GM18520 (cell line): Measurements from ENCODE around the gene PDK3.

Experiments
- ATAC-seq: cut with Tn5 transposase; IDR thresholded peaks from one replicate; pipeline ENCODE4 v1.9.1; 2021; ENCODE audit not compliant: unreplicated experiment

The PDK3 gene

DNA sequence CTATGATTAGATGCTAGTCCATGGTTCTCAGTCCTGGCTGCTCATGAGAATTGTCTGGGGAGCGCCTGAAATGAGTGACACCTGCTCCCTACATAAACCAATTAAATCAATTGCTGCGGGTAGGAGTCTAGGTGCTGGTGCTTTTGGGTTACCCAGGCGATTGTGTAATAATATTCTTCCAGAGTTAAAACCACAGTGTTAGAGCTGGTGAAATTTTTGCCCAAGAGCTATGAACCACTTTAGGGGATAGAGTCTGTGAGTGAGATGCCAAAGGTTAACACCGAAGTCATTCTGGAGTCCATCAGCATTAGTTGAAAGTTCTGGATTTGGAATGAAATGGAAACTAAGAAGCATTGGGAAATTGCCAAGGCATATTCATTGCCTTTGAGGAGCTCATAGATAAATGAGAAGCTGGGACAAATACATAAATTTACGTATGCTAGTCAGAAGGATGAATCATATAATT lies 15.3 kb downstream of the PDK3 start:
- peak; percentile 14 for ATAC-seq

DNA sequence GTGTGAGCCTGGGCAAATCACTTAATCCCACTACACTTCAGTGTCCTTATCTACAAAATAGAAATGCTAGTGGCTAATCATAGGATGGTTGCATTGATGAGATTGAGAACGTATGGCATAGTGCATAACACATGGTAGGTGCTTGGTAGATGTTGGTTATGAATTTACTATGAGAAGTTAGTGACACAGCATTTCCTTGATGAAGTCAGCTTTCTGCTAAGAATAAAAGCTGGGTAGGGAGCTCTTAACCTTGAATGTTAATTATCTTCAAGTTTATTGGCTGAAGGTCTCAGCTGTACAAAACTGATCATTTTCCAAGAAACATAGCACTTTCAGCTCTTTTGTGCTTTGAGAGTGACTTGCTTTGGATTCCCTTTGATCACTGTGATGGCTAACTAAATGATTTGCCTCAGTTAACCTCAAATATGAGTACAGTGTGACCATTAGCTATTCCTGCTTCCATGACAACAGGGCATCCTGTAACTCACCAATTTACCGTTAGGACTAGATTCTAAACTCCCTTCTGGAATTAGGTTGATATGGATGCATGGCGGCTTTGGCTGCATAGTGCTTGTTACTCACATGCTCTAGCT lies 17.8 kb downstream of the PDK3 start:
- ATAC-seq = no peak

DNA sequence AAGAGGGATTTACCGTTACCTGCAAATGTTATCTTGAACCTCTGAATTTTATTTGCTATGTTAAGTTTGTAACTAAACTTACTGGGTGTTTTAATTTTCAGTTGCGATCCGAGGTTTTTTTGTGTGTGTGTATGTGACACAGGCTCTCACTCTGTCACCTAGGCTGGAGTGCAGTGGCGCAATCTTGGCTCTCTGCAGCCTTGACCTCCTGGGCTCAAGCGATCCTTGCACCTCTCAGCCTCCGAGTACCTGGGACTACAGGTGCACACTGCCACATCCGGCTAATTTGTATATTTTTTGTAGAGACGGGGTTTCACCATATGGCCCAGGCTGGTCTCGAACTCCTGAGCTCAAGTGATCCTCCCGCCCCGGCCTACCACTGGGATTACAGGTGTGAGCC lies 18.5 kb downstream of the PDK3 start:
- ATAC-seq = no peak

- no peak for ATAC-seq
Observed at GRCh38 chrX:24485323-24485722, 20.2 kb downstream of the PDK3 start.

DNA sequence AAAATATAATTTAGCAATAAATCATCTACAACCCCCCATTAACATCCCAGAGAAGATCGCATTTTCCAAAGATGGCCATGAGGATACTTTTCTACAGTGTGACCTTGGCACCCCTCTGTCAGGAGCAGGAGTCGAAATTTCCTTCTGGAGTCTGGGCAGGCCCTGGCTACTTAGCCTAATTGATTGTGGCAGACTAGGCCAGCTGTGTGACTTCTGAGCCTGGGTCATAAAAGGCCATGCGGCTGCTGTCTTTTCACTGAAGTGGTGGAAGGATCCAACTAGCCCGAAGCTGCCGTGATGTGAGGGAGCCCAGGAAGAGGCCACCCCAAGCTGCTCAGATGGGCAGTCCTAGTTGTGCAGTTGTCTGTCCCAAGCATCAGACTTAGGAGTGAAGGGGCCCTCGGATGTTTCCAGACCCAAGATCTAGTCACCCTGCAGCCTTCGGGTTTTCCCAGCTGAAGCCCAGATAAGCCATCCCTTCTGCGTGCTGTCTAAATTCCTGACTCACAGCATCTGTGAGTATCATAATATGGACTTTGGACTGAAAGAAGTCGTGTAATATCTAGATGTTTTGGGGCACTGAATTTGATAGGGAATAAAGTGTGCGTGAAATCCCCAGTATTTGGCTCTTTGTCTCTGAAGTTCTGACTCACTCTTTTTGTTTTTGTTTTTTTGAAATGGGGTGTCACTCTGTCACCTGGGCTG lies 21.0 kb downstream of the PDK3 start:
- ATAC-seq = no peak

DNA sequence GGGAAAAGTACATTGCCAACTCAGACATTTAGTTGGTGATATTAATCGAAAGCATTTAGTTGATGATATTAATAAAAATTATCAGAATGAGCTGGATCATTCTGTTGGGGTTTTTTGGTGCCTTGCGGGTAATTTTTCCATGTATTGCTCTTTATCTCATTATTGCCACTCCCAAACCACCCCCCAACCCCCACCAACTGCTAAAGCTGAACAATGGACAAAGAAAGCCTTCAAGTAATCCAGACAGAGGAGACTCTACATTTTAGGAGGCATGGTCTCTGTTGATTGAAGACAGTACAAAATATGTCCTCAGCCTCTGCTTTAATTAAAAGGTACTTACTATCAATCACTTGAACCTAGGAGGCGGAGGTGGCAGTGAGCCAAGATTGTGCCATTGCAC lies 22.5 kb downstream of the PDK3 start:
- no peak for ATAC-seq

DNA sequence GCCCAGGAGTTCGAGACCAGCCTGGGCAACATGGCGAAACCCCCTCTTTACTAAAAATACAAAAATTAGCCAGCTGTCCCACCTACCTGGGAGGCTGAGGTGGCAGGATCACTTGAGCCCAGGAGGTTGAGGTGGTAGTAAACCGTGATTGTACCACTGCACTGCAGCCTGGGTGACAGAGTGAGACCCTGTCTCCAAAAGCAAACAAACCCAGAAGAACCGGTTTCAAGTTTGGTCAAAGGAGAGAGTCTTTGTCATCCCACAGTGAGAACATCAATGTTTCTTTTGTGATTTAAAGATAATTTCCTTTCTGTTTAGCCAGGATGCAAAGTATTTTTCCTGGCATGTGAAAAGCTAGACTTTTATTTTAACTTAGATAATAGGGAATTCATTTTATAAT lies 26.7 kb downstream of the PDK3 start:
- ATAC-seq = no peak

DNA sequence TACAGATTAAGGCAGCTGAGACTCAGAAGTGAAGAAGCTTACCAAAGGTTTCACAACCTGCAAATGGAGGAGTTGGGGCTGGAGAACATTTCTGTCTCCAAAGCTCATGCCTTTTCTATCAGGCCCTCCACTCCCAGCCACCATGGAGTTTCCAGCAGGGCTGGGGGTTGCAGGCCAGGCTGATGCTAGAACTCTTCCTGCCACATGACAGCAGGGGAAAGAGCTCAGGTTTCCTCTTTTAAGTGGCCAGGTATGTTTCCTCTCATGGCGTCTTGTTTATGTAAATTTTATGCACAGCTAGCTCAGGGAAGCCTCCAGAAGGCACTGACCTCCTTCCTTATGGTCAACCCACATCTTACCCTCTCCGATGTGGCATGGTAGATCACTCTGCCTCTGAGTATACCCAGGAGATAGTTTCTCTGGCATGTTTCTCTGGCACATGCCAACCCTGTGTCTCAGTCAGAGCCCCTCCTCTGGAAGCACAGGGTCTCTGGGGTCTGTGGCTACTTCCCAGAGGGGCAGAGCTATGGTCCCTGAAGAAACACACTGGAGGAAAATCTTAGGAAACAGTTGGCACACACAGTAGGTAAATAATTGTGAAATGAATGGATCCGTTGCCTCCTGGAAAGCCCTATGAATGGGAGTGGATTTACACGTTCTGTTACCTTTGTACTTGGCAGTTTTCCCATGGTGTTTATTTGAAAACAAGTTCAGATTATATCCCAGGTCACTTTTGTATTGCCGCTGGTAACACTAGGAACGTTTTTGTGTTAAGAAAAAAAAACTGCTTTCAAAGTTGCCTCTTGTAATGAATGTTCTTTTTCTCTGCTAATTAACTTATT lies 28.9 kb downstream of the PDK3 start:
- no peak for ATAC-seq

DNA sequence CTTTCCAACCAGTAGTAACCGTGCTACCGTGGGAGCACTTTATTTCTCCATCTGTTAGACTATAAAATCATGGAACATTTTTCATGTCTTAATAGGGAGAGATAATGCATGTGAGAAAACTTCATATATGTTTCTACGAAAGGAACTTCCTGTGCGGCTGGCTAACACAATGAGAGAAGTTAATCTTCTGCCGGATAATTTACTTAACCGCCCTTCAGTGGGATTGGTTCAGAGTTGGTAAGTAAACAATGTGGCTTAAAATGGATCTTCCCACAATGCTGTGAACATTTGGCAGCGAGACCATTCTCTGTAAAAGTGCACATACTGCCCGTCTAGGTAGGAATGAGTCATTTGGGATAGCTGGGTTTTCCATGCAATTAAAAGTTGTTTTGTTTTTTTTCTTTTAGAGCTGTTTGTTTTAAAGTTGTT lies 29.6 kb downstream of the PDK3 start:
- ATAC-seq = no peak

GRCh38 chrX:24495700-24496099 lies 30.6 kb downstream of the PDK3 start:
- no peak for ATAC-seq

- ATAC-seq = no peak
Observed at GRCh38 chrX:24498181-24498580, 33.1 kb downstream of the PDK3 start.

GRCh38 chrX:24498975-24499374 lies 33.9 kb downstream of the PDK3 start:
- ATAC-seq = peak; percentile 73

DNA sequence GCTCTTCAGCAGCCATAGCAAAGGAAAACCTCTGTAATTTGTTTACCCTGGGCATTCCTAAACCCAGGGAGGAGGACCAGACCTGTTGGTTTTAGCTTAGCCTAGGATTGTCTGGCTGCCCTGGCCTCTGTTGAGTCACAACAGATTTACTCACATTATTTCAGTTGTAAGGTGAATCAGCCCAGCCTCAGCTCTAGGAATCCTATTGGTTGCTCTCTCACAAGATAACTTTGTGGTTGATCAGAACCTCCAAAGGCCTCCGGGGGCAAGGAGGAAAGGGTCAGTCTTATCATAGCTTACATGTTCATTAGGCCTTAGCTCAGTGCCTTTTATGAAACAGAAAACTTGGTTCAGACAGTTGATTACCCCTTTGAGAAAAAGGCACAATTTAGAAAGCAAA lies 41.0 kb downstream of the PDK3 start:
- peak; percentile 97 for ATAC-seq

GRCh38 chrX:24508375-24508774 lies 43.3 kb downstream of the PDK3 start:
- ATAC-seq = no peak

DNA sequence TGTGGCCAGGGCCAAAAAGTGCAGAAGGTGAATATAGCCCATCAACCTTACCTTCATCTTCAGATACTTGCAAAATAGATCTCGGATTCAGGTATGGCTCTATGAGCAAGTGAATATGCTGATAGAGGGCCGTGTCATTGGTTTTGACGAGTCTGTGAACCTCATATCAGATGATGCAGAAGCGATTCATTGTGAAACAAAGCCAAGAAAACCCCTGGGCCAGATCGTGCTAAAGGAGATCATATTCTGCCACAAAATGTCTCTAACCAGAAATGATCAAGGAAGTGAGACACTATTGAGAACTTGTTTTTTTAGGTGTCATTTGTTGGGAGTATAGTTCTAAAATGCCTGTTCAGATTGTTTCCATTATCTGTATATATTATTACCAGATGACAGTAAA lies 48.3 kb downstream of the PDK3 start:
- peak; percentile 97 for ATAC-seq

GRCh38 chrX:24515447-24515846 lies 50.4 kb downstream of the PDK3 start:
- no peak for ATAC-seq

DNA sequence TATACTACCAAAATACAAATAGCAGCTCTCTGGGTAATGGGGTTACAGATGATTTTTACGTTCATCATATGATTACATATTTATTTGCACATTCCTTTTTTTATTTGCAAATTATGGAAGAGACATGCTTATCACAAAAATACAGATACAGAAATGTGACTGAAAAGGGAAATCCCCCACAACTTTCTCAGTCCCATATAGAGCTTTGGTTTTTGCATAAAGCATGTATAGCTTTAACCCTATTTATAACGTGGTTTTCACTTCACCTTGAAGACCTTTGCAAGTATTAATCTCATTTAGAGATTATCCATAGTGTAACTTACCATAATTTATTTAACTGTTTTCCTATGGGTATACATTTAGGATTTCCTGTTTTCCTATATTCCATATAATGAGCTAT lies 55.4 kb downstream of the PDK3 start:
- no peak for ATAC-seq

DNA sequence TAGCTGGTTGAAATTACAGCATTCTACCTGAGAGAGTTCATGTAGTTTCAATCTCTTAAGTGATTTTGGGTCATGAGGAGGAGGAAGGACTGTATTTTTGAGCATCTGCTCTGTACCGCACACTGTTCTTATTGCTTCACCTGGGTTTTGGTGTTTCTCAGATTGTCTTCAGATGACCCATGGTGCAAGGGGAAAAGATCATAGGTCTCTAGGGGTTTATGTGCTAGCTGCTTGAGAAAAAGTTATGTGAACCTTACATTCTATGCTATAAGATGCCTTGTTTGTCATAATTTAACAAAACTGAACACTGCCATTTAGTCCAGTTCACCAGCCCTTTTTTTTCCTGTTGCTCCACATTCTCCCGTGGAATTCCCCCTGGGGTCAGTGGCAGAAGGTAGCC lies 60.4 kb downstream of the PDK3 start:
- no peak for ATAC-seq

GRCh38 chrX:24526616-24527015 lies 61.5 kb downstream of the PDK3 start:
- no peak for ATAC-seq

DNA sequence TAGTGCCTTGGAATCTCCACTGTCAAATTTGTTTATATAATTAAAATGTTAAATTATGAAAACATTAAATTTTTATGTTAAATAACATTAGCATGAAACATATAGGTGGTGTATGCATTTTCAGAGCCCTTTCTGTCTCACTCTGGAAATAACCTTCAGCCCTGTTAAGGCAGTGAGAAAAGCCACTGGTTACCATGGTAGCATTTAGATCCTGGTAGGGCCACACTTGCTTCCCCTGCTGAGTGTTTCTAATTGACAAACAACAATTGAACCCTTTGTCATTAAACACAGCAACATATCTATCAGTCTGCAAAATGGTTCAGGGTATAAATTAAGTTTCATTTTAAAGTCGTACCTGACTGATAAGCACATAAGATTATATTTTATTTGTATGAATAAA lies 63.5 kb downstream of the PDK3 start:
- no peak for ATAC-seq

- ATAC-seq = no peak
Observed at GRCh38 chrX:24536551-24536950, 71.5 kb downstream of the PDK3 start.

- ATAC-seq = no peak
Observed at GRCh38 chrX:24542756-24543155, 77.7 kb downstream of the PDK3 start.
